RWPE2 (cell line): ENCODE results near the gene ART4.

Experiments
- ATAC-seq: fragments of 200-7000 bp; cut with Tn5 transposase; 3 replicates; pipeline ENCODE4 v1.9.1; 2021; ENCODE audit warnings: low read depth
- DNase-seq: peaks from one replicate; pipeline ENCODE4 v3.0.0-alpha.2; 2020; ENCODE audit warnings: low spot score
- H3K27ac ChIP-seq: fragments of 450-650 bp; 2 replicates; pipeline ENCODE4 v1.5.1; 2017; ENCODE audit warnings: mild to moderate bottlenecking; ENCODE audit not compliant: poor library complexity, severe bottlenecking
- H3K27me3 ChIP-seq: fragments of 250-450 bp; sonication (Bioruptor Pico); 2 replicates; pipeline ENCODE4 v1.5.1; 2021; ENCODE audit warnings: mild to moderate bottlenecking, moderate library complexity; ENCODE audit not compliant: insufficient read depth, poor library complexity, severe bottlenecking
- H3K36me3 ChIP-seq: fragments of 250-450 bp; sonication (Bioruptor Pico); 2 replicates; pipeline ENCODE4 v1.5.1; 2020; ENCODE audit warnings: low read depth, mild to moderate bottlenecking, moderate library complexity
- H3K4me1 ChIP-seq: fragments of 250-450 bp; sonication (Bioruptor Pico); 2 replicates; pipeline ENCODE4 v1.5.1; 2021; ENCODE audit warnings: mild to moderate bottlenecking, moderate library complexity; ENCODE audit not compliant: insufficient read depth, poor library complexity, severe bottlenecking
- H3K4me3 ChIP-seq: fragments of 250-450 bp; sonication (Bioruptor Pico); 2 replicates; pipeline ENCODE4 v1.5.1; 2021; ENCODE audit warnings: mild to moderate bottlenecking, moderate library complexity; ENCODE audit not compliant: severe bottlenecking
- H3K9me3 ChIP-seq: fragments of 250-450 bp; sonication (Bioruptor Pico); 2 replicates; pipeline ENCODE4 v1.5.1; 2021; ENCODE audit warnings: mild to moderate bottlenecking, moderate library complexity; ENCODE audit not compliant: severe bottlenecking
- CTCF ChIP-seq: fragments of 450-650 bp; IDR thresholded peaks from one replicate; pipeline ENCODE4 v1.5.1; 2017; ENCODE audit warnings: mild to moderate bottlenecking, moderate library complexity; ENCODE audit not compliant: poor library complexity, severe bottlenecking

The ART4 gene

GRCh38 chr12:14876833-14877232 lies 33.5 kb upstream of the ART4 start:
- H3K4me3 ChIP-seq = no peak overlapping the region
- no peak for DNase-seq

GRCh38 chr12:14874882-14875281 lies 31.6 kb upstream of the ART4 start:
- H3K9me3 ChIP-seq = no peaks in the 10 kb centered on the region
- no peak for DNase-seq
- no peak for ATAC-seq

More at GRCh38 chr12:14876833-14877232, 33.5 kb upstream of the ART4 start:
- Histone ChIP-seq H3K4me1 (no peaks in the 10 kb centered on the region), H3K27ac (no peak overlapping the region), H3K9me3 (no peaks in the 10 kb centered on the region), H3K27me3 (no peaks in the 10 kb centered on the region), H3K36me3 (no peaks in the 10 kb centered on the region)
- no peak for ATAC-seq
- TF ChIP-seq CTCF = no peak

GRCh38 chr12:14873440-14874185 lies 30.3 kb upstream of the ART4 start:
- DNase-seq (no peak), ATAC-seq (no peak)
- no peak for TF ChIP-seq CTCF
- H3K27ac ChIP-seq = no peak overlapping the region
- H3K27me3 ChIP-seq = no peaks in the 10 kb centered on the region
- H3K4me1 ChIP-seq = no peaks in the 10 kb centered on the region
- no peaks in the 10 kb centered on the region for H3K9me3 ChIP-seq
- H3K4me3 ChIP-seq = no peak overlapping the region
- no peaks in the 10 kb centered on the region for H3K36me3 ChIP-seq

More at GRCh38 chr12:14874882-14875281, 31.6 kb upstream of the ART4 start:
- H3K27me3 ChIP-seq = no peaks in the 10 kb centered on the region
- no peaks in the 10 kb centered on the region for H3K4me1 ChIP-seq
- no peak overlapping the region for H3K27ac ChIP-seq
- H3K4me3 ChIP-seq = no peak overlapping the region
- no peaks in the 10 kb centered on the region for H3K36me3 ChIP-seq
- TF ChIP-seq CTCF = no peak

- H3K36me3 ChIP-seq = no peaks in the 10 kb centered on the region
- H3K27me3 ChIP-seq = no peaks in the 10 kb centered on the region
- no peak overlapping the region for H3K4me3 ChIP-seq
- H3K9me3 ChIP-seq = no peaks in the 10 kb centered on the region
- TF ChIP-seq CTCF = no peak
- H3K4me1 ChIP-seq = no peaks in the 10 kb centered on the region
- ATAC-seq = no peak
- no peak for DNase-seq
- no peak overlapping the region for H3K27ac ChIP-seq
Observed at GRCh38 chr12:14871886-14872285, 28.6 kb upstream of the ART4 start.

GRCh38 chr12:14871247-14871646 lies 27.9 kb upstream of the ART4 start:
- H3K4me1 ChIP-seq = no peaks in the 10 kb centered on the region
- H3K9me3 ChIP-seq = no peaks in the 10 kb centered on the region
- ATAC-seq = no peak
- no peaks in the 10 kb centered on the region for H3K27me3 ChIP-seq
- no peak for DNase-seq
- no peak overlapping the region for H3K27ac ChIP-seq
- H3K36me3 ChIP-seq = no peaks in the 10 kb centered on the region
- TF ChIP-seq CTCF = no peak
- H3K4me3 ChIP-seq = no peak overlapping the region
